Activated CD4-positive, alpha-beta T cell treated with anti-CD3 and anti-CD28 coated beads, Interleukin-2, Interleukin-4, amounts not matched to agents 100 ng/mL and 50 ng/mL, durations not matched to agents 16 hours and 8 hours (primary cell): ENCODE measurements around the gene PRRT2.
"Not testable (repeated sequence)": the region's sequence is repeated elsewhere in the genome, so short reads cannot be mapped to it uniquely, and the experiment has no call there.

Source experiments
- DNase-seq: peaks from one replicate; pipeline ENCODE4 v3.0.0-alpha.2; 2020; ENCODE audit warnings: low spot score

The PRRT2 gene

GRCh38 chr16:29833219-29833618 lies 21.2 kb downstream of the PRRT2 start:
- not testable (repeated sequence) for DNase-seq

GRCh38 chr16:29834079-29834478 lies 22.1 kb downstream of the PRRT2 start:
- DNase-seq: no peak

DNA sequence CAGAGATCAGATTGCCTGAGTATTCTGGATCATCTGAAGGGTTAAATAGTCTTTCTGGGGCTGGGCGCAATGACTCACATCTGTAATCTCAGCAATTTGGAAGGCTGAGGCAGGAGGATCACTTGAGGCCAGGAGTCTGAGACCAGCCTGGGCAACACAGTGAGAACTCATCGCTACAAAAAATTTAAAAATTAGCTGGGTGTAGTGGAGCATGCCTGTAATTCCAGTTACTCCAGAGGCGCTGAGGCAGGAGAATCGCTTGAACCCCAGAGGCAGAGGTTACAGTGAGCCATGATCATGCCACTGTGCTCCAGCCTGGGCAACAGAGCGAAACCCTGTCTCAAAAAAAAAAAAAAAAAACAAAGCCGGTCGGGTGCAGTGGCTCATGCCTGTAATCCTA lies 23.9 kb downstream of the PRRT2 start:
- DNase-seq: no peak

GRCh38 chr16:29836623-29837022 lies 24.6 kb downstream of the PRRT2 start:
- no peak for DNase-seq

- no peak for DNase-seq
Observed at GRCh38 chr16:29837841-29838240, 25.8 kb downstream of the PRRT2 start.

DNA sequence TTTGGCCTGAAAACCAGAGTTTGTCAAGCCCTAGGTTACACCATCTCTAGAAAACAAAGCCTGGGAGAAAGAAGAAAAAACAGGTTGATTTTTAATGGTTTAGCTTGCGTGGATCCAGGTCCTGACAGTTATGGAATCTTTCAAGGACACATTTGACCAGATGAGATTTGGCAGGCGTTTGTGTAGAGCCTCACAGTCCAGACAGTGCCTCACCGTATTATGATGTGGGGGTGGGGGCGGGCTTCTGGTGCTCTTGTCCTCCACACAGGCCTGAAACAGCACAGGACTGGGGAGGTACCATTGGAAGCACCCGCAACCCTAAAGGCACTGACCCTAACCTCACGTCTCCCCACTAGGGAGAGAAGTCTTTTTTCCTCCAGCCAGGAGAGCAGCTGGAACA lies 27.8 kb downstream of the PRRT2 start:
- no peak for DNase-seq

DNA sequence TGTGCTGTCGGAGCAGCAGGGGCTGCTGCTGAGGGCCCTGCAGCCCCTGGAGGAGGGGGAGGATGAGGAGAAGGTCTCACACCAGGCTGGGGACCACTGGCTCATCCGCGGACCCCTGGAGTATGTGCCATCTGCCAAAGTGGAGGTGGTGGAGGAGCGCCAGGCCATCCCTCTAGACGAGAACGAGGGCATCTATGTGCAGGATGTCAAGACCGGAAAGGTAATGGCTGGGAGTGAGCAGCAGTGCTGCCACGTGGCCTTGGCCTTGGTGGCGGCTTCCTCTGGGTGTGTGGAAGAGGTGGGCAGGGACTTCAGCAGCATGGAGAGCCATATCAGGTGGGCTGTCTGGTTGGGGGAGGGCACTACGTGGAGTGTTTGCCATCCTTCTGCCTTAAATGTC lies 28.2 kb downstream of the PRRT2 start:
- no peak for DNase-seq

DNA sequence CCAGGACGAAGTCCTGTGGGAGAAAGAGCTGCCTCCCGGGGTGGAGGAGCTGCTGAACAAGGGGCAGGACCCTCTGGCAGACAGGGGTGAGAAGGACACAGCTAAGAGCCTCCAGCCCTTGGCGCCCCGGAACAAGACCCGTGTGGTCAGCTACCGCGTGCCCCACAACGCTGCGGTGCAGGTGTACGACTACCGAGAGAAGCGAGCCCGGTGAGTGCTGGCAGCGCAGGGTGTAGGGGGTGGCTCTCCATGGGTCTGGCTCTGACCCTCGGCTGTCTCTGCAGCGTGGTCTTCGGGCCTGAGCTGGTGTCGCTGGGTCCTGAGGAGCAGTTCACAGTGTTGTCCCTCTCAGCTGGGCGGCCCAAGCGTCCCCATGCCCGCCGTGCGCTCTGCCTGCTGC lies 29.6 kb downstream of the PRRT2 start:
- DNase-seq: no peak

GRCh38 chr16:29842732-29843346 lies 30.8 kb downstream of the PRRT2 start:
- DNase-seq: no peak

GRCh38 chr16:29843931-29844330 lies 31.9 kb downstream of the PRRT2 start:
- no peak for DNase-seq

GRCh38 chr16:29844575-29845331 lies 32.8 kb downstream of the PRRT2 start:
- DNase-seq: no peak

DNA sequence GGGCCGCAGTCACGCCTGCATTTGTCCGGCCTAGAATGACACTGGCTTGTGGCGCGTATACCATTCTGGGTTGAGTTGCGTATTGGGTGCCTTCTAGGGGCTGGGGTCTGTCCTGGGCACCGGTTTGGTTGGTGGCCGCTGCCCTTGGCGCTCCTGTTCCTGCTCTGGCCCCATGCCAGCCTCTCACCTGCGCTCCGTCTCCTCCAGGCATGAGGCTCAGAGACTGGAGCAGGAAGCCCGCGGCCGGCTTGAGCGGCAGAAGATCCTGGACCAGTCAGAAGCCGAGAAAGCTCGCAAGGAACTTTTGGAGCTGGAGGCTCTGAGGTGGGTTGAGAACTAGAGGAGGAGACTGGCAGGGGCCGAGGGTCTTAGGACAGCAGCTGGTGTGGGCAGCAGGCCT lies 33.7 kb downstream of the PRRT2 start:
- no peak for DNase-seq

- DNase-seq: peak; percentile 82
Observed at GRCh38 chr16:29848420-29849297, 36.7 kb downstream of the PRRT2 start.

- DNase-seq: no peak
Observed at GRCh38 chr16:29849505-29849904, 37.5 kb downstream of the PRRT2 start.

DNA sequence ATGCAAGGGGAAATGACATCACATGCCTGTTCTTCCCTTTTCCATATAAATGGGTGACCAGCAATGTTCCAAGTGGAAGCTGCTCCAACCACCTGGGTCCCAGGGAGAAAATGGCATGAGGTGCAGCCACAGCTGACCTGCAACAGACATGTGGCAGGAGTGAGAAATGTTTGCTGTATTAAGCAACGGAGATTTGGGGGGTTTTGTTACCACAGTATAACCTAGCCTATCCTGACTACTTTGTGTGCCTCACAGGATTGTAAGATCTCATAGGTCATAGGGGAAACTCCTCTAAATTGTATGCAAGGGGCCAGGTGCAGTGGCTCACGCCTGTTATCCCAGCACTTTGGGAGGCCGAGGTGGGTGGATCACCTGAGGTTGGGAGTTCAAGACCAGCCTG lies 39.0 kb downstream of the PRRT2 start:
- DNase-seq: no peak

GRCh38 chr16:29852654-29853053 lies 40.7 kb downstream of the PRRT2 start:
- no peak for DNase-seq

- DNase-seq: no peak
Observed at GRCh38 chr16:29854520-29855100, 42.6 kb downstream of the PRRT2 start.

DNA sequence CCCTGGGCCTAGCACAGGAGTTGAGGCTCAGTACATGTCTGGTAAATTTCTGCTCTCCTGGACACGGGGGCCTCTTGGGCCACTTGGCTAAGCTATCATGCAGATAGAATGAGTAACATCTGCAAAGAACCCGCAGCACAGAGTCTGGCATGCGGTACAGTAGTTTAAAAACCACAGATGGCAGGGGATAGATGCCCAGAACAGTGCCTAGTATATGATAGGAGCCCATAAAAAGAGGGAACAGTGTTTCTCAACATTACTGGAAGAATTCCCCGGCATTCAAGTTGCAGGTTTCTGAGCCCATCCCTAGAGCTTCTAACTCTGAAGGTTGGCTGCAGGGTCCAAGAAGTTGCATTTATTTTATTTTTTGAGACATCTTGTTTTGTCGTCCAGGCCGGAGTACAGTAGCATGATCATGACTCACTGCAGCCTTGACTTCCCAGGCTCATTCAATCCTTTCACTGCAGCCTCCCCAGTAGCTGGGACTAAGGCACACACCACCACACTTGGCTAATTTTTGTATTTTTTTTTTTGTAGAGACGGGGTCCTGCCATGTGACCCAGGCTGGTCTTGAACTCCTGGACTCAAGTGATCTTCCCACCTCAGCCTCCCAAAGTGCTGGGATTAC lies 45.3 kb downstream of the PRRT2 start:
- no peak for DNase-seq

DNA sequence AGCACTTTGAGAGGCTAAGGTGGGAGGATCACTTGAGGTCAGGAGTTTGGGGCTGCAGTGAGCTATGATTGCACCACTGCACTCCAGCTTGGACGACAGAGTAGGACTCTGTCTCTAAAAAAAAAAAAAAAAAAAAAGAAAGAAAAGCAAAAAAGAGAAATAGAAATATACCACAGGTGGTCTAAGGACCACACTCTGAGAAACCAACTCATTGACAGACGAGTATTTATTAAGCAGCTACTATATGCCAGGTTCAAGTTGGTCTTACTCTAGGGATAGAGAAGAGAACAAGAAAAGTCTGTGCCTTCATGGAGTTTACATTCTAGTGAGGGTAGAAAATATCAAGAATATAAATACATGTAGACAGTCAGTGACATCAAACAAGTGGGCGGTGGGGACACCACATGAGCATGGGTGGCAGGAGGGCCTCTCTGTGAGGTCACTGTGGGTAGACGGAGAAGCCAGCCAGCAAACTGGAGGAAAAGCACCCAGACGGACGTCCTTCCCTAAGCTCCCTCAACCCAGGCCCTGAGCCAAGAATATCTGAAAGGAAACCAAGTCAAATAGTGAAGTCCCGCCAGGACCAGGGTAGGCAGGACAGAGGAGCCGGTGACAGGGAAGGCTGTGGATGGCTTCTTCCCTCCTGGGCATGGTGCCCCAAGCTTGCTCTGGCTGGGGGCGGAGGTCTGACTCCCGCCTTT lies 46.3 kb downstream of the PRRT2 start:
- no peak for DNase-seq

DNA sequence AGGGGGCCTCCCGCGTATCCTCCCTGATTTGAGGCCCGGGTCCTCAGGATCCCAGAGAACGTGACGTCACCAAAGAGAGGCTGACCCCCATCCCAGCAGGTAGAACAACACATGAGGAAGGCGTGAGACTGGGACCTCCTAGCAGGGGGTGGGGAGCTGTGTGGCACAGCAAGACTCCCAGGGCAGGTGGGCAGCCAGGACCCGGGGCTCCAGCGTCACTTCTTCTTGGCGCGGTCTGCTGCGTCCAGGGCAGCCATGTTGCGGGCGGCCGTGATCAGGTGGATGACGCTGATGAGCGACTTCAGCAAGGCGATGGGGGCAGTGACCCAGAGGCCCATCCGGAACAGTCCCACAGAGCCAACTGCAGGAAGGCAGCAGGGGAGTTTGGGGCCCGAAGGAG lies 47.0 kb downstream of the PRRT2 start:
- DNase-seq: no peak

GRCh38 chr16:29860218-29860617 lies 48.2 kb downstream of the PRRT2 start:
- no peak for DNase-seq
